ENCODE data around the gene LGALS7.
"Not testable (repeated sequence)": the region's sequence is repeated elsewhere in the genome, so short reads cannot be mapped to it uniquely, and the experiment has no call there.

DNA sequence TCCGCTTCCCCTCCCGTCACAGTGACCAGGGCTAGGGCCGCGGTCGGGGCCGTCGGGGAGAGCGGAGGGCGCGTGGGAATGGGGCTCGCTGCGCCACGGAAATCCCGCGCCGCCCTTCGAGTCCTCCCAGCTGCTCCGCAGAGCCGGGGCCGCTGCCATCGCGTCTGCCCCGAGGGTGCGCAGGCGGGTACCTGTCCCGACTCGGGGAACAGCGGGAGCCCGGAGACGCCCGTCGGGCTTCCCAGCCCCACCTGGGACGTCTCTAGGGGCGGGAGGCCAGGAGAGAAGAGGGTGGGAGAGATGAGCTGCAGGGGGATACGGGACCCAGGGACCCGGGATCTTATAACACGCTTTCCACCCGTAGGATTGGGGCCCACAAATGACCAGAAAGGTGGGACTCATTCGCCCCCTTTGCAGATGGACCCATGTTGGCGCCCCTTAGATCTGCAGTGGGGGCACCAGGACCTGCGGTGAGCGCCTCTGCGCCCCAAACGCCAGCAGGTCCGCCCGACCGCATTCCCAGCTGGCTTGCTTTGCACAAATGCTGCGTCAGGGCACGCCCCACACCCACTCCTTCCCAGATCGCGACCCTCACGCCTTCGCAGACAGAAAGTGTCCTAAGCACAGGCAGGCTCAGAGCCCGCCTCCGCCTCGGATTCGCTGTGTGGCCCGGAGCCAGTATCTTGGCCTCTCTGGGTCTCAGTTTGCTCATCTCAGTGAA lies 2.9 kb downstream of the LGALS7 start:
- not testable (repeated sequence) for TF ChIP-seq EGR1 (IDR thresholded peaks at IDR 0.05; ENCODE audit: borderline replicate concordance, low read depth, low read length); GABPA (IDR thresholded peaks at IDR 0.05; ENCODE audit: borderline replicate concordance, insufficient read depth, low read length); POLR2A (IDR thresholded peaks at IDR 0.05; ENCODE audit: control extremely low read depth in 1 of 2, low read depth in 2 of 2, low read length in 2 of 2)
- TF ChIP-seq, protein P1, sequence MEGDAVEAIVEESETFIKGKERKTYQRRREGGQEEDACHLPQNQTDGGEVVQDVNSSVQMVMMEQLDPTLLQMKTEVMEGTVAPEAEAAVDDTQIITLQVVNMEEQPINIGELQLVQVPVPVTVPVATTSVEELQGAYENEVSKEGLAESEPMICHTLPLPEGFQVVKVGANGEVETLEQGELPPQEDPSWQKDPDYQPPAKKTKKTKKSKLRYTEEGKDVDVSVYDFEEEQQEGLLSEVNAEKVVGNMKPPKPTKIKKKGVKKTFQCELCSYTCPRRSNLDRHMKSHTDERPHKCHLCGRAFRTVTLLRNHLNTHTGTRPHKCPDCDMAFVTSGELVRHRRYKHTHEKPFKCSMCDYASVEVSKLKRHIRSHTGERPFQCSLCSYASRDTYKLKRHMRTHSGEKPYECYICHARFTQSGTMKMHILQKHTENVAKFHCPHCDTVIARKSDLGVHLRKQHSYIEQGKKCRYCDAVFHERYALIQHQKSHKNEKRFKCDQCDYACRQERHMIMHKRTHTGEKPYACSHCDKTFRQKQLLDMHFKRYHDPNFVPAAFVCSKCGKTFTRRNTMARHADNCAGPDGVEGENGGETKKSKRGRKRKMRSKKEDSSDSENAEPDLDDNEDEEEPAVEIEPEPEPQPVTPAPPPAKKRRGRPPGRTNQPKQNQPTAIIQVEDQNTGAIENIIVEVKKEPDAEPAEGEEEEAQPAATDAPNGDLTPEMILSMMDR (IDR thresholded peaks at IDR 0.05; ENCODE audit: control extremely low read depth in 1 of 3, insufficient read depth in 1 of 3, low read depth in 1 of 3, low read length in 3 of 3), result not testable (repeated sequence)

Data from H1 (cell line).